Midbrain (tissue), 1 donor: Measurements from ENCODE around the gene CHST15.
A peak's percentile ranks its signal among the peaks of the same experiment; 100 is the strongest.

Experiments
- DNase-seq: peaks from one replicate; lab custom pipeline; 2025; lab: John Stamatoyannopoulos, UW

CHST15 gene

DNA sequence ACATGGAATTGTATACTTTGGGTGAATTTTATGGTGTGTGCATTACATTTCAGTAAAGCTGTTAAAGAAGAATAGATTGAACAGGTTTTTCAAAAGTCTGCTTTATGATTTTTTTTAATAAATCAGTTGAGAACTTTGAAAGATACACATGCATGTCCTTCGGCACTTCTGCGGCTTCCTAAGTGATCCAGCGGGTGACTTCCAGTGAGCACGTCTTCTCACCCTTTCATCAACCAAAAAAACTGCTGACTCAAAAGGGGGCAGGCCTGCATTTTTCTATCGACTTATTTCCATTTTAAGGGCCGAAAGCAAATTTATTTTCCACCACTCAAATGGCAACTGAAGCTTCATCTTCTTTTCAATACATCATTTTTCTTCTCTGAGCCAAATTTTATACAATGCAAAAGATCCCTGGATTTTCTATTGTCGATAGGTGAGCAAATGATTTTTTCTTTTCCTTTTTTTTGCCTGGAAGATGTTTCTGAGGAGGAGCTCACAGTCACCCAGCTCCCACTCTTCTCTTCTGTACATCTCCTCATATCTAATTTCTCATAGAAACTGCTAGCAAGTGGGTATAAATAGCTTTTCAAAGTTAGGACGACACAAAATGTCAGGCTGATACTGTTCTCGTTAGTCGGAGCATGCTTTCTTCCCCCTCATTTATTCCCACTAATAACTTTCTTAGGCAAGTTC, 10.2 kb downstream of the CHST15 start:
- DNase-seq = no peak

DNA sequence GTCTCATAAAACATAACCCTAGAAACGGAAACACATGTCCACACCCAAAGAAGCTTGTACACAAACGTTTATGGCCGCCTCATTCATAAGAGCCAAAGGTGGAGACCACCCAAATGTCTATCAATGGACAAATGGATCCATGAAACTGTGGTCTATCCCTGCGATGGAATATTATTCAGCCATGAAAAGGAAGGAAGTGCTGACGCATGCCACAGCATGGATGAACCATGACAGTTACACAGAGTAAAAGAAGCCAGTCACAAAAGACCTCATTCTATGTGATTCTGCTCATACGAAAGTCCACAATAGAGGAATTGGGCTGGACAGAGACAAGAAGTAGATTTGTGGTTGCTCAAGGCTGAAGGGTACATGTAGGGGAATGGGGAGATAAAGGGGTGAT, 10.8 kb downstream of the CHST15 start:
- no peak for DNase-seq

DNA sequence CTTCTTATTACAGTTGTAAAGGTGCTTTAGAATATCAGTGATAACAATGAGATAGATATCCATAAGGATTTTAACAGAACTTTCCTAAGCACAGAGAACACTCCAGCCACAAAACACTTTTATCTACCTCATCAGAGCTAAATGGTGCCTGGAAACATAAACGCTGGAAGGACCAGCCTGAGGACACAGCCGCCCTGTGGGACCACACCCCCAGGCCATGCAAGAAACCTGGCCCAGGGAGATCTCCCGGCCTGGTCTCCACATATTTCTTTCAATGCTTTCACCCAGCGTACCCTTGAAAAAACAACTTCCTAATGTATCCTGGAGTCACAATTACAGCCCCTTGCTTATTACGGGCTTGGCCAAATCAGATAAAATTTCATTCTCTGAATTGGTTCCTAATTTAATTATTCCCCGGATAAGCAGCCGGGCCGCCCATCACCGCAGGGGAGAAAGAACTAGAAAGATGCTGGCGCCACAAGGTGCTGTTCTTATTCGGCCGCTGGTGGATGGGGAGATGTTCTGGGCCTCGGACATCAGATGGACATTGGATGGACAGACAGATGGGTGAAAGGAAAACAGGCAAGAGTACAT, 11.8 kb downstream of the CHST15 start:
- no peak for DNase-seq

DNA sequence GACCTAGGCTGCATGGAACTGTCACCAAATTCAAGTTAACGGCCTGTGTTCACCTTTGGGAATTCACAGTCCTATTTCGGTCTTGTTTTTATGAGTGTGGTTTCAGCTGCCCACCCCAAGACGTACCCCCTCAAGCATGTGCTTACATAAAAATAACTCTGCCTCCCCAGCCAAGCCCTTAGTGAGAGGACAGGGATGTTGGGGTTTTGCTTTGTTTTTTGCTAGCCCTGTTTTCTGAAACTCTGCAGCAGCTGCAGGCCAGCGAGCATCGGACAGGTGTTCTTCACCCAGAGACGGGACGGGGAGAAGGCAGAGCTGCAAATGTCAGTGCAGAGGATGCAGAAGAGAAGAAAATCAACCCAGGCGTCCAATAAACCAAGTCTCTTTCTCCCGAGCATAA, 13.5 kb downstream of the CHST15 start:
- no peak for DNase-seq

DNA sequence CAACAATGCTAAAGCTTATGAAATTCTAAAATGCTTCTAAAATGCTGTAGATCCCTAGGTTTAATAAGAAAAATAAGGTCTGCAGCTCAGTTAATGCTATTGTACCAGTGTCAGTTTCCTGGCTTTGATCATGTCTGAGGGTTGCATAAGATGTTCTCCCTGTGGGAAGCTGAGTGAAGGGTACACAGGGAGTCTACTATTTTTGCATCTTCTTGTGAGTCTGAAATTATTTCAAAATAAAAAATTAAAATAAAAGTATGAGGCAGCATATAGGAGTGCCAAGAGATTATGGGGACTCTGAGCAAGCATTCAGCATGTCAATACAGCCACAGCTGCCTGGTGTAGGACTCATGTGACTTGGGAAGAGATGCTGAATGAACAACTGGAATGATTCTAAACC, 14.7 kb downstream of the CHST15 start:
- no peak for DNase-seq

DNA sequence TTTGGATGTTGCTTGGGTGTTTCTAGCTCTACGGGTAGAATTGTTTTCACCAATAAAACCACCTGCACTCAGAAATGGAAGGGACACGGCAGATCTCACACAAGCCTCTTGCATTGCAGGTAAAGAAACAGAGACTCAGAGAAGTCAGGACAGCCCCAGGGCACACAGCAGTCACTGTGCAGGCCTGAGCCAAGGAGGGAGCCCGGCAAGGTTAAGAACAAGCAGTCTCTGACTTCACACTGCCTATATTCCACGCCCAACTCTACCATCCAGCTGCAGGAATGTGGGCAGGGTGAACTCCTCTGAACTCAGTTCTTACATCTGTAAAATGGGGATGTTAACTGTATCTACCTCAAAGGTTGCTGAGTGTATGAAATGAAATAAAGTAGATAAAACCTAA, 15.4 kb downstream of the CHST15 start:
- DNase-seq = no peak

DNA sequence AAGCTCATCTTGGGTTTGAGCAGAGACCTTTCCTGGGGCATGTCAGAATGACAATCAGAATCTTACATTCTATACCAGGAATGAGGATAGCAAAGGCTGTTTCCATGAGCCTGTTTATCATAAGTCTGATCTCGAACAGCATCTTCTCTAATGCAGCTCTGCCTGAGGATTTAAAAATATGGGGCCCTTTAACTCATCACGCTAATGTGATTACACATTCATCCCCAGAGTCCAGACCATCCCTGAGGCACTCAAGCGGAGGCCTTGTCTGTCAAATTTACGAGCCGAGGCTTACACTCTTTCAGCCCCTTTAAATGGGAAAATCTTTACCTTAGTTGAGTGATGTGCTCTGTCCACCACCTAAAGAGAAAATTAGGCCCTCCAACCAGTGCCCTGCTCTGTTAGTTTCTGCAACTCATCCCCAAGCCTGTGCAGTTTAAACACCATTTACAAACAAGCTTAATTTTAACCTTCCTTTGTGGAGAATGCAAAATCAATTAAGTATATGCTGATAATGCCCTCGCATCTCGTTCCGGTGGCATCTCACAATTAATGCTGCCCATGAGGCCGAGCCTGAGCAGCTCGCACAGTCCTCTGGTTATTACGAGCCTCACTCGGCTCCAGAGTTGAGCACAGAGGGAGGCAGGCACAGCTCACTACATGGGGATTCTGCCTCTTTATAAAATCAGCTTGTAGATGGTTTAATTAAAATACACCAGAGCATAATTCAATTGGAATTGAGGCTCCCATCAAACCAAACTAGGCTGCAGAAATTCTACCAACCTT, 16.0 kb downstream of the CHST15 start:
- no peak for DNase-seq

DNA sequence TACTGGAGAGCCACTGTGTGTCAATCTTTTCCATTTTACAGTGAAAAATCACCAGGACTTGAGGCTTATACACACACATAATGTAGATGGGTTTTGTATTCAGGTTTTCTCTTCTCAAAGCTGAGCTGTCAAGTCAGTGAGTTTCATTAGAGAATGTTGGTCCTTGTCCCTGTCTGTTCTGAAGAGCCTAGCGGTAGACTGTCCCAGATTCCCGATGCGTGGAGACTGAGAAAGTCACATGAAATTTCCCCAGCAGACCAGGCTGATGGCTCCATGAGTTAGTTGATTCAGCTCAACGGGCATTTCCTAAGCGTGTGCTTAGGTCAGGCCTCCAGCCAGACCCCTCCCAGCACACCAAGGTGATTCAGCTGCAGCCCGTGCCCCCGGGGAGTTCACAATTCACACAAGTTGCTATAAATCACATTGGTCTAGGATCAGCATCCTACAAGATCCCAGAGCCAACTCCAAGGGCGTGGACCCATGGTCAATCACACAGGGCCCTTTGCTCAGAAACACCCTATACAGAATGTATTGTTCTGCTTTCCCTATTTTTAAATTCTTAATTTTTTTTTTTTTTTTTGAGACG, 17.2 kb downstream of the CHST15 start:
- DNase-seq = no peak

DNA sequence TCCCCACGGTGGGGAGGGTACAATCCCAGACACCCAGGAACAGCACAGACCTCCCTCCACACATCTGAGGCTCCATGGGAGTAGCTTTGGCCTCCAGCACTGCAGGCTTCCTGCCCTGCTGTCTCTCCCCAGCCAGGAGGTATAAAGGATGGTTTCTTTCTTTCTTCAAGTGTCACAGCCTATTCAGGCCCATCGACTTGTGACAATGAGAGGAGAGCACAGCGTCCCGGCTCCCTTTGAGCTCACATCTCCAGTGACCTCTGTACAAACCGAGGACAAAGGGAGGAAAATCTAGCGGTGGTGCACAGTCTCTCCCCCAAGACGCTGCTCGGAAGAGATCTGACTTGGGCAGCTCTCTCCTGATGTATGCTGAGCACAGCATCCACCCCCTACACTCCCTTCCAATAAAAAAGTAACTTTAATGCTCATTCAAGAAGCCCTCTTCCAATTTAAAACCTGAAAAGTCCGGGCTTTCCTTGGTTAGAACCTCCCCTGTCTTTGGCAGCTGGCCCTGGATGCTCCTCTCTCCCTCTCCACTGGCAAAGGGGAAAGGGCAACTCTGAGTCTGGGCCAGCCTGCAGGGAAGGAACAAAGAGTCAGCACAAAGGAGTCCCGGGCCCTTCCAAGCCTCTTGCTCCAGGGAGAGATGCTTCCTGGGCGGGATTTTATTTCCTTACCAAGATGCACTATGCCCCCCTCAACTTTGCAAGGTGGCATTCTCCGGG, 18.0 kb downstream of the CHST15 start:
- peak; percentile 48 for DNase-seq

DNA sequence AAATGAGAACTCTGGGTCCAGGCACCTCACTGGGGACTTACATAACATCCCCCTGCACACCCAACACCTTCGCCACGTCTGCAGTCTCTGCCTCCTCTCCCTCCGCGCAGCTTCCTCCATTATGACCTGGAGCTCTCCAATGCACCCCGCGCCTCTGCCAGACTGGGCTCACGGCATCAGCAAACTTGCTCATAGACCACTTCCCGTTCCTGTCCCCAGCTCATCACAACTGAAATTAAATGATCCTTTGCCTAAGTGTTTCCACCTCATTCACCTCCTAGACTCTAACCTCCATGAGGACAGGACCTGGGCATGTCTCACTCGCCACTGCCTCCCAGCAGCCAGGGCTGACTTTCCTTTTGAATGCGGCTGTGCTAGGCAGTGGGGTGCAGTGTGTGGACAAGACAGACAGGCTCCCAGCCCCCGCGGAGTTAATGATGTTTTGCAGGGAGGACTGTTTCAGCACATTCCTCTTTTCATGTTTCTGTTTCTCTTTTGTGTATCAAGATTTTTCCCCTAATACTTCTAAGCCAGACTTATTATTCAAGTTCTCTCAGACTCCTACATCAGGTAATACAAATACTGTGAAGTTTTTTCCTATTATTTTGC, 18.8 kb downstream of the CHST15 start:
- DNase-seq = no peak

DNA sequence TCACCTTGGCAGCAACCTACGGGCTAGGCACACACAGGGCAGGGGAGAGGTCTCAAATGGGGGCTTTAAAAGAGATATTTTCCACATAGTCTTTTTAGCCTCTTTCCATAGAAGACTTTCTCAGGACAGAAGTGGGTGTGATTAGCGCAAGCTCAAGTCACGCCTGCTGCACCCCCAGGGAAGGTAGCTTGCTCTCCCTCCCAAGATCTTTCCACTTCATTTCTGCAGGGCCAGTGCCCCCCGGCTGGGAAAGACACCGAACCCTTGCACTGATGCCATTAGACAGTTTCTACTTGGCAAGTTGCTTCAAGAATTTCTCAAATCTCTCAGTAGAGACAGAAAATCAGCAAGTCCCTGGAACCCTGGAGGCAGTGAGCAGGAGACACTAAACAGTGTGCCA, 19.4 kb downstream of the CHST15 start:
- no peak for DNase-seq

DNA sequence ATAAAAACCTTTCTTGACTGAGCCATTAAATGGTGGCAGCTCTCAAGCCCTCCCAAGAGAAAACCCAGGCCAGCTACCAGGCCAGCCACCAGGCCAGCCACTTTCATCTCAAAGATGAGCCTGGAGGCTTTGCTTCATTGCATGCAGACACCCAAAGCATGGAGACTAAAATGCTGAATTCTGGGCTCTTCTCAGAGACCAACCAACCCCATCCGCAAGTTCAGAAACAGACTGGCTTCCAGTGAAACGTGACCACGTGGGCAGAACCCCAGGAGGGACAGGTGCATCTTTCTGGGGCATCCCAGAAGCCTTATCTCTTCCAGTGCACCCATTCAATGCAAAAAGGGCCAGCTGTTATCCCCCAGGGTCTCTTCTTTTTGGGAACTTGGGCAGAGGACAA, 20.9 kb downstream of the CHST15 start:
- no peak for DNase-seq

DNA sequence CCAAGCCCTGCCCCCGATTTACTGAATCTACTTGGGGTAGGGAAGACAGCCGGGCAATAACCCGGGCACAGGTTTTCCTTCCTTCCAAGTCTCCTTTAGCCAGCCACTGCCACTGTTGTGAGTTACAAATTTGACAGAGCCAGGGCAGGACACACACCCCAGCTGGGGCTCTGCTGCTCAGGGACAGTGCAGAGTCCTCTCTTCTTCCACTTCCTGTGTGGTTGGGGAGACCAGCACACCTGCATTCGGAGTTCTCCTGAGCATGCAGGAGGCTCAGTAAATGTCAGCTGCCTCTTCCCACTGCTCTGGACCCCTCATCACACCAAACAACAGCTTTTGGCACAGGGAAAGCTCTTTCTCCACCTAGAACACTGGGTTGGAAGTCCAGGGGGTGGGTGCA, 21.3 kb downstream of the CHST15 start:
- DNase-seq = no peak

DNA sequence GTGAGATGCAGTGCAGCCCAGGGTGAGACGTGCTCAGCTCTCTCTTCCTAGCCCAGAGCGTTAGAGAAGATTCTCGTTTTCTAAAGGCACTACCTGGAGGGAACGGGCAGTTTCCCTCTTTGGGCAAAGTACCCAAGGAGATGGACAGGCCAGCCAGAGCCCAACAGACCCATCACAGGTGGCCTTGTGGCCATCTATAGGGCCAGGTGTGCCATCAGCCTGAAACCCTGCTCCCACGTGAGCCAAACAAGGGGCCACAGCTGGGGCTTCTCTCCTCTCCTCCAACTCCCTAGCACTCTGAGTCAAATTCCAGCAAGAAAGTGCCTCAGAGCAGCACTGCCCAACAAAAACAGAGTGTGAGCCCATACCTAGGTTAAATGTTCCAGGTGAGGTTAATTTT, 22.3 kb downstream of the CHST15 start:
- DNase-seq = no peak

DNA sequence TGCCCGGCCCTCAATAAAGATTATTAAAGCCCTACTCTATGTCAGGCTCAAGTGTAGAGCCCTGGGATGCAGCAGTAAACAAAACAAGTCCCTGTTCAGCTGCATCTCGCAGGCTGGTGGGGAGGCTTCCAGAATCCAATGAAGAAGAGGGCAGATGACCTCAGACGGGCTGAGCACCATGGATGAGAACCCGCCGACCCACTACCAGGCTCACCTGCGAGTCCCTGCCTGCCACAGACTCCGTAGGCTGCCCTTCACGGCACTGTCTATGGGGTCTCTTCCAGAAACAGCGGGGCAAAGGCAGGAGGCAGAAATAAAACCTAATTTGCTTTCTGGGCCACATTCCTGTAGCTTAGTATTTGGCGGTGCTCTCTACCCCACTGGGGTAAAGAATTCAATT, 22.7 kb downstream of the CHST15 start:
- no peak for DNase-seq

DNA sequence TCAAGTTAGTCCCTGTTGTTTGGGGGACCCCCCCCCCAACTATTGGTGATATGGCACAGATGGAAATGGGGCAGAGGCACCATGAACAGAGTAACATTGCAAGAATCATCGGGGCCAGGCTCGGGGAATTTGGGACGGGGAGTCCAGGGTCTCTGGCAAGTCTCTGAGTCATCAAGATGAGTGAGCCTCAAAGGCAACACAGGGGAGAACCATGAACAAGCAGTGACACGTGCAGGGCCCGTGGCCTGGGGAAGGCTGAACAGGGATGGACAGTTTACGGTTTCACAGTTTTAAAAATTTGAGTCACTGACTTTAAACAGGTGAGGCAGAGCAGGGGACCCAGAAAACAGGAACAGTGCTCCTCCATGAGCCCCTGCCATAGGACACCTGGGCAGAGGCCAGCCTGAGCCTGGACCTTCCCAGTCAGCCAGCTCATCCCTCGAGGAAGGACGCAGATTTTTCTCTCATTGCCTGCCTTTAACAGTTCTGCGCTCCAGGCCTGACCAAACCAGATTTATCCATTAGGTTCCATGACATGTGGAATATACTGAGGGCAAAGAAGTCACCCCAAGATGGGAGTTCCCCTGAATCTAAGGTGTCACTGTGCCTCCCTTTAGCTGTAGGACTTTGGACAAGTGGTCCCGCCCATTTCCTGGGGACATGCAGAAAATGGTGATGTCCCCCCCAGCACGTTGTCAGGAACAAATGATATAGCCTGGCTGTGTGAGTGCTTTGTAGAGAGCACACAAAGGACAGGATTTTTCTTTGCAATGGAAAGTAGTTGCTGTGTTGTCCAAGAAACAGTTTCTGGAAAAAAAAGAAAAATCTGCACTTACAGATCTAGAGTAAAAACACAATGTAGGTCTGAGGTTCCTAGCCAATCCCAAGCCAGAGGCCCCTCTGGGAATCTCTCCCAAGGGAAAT, 23.8 kb downstream of the CHST15 start:
- no peak for DNase-seq

DNA sequence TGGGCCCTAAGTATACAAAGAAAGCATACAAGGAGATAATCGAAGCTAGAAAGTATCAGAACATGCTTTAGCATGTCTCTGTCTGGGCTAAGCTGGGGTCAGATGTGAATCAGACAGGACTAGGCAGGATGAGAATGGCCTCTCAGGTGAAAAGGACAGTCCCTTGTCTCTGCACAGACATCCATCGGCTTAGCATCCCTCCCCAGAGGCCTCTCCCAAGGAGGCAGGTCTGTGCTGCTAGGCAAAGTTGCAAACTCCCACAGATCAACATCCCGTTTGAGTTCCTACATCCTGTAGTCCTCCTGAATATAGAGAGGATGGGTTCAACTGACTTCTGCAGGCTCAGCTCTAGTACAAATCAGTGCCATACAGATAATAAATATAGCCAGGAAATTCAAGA, 24.5 kb downstream of the CHST15 start:
- no peak for DNase-seq

DNA sequence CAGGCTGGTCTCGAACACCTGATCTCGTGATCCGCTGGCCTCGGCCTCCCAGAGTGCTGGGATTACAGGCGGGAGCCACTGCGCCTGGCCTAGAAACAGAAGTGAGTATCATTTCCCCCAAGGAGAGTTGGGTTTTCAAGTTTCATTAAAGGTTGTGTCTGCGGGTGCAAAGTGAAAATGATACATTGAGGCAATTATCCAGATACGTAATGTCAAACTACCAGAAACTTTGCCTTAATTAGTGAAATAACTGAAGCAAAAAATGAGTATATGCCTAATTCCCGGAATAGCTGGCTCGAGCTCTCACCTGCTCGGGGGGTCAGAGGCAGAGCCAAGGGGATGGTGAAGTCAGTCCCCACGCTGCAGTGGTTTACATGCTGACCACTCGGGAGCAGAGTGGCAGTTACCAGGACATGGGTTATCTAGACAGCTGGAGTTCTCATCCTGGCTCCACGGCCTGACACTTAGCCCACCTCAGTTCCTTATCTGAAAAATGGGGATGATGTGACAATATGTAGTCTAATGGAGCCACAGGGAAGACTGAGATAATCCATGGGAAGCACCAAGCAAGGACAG, 25.5 kb downstream of the CHST15 start:
- no peak for DNase-seq

DNA sequence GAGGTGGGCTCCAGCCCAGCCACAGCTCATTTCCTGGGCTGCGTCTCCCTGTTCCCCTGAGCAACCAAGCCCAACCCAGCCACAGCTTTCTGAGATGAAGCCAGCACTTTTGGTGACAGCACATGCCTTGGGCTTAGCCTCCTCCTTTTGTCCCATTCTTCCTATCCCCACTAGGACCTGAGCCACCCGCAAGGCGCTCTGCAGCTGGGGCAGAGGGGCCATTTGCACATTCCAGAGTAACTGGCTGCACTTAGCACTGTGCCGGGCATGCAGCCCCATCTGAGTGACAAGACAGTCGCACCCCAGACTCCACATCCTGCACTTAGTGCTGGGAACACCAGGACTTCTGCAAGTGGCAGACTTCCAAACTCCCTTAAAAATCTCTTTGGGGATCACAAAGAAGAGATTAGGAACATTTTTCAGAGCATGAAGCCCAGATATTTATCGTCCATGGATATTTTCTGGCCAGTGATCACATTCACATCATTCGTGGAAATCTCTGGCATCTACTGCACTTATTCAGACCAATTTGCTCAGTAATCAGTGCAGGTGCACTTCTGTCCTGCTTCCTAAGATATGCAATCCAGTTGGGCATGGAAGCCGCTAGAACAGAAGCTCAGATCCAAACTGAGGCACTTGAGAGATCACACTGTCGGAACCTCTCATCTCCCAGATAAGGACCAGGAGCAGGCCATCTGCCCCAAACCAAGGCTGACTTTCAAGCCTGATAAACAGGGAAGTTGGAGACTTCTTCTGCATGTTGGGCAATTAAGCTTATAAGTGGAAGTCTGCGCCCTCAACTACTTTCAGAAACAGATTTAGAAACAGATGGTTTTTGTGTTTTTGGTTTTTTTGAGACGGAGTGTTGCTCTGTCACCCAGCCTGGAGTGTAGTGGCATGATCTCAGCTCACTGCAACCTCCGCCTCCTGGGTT, 26.4 kb downstream of the CHST15 start:
- DNase-seq = no peak
